Right kidney (tissue), 1 donor: Measurements from ENCODE around the gene AGPAT3.

Source experiments
- DNase-seq: peaks from one replicate; pipeline ENCODE4 v3.0.0-alpha.2; 2016

The AGPAT3 gene

DNA sequence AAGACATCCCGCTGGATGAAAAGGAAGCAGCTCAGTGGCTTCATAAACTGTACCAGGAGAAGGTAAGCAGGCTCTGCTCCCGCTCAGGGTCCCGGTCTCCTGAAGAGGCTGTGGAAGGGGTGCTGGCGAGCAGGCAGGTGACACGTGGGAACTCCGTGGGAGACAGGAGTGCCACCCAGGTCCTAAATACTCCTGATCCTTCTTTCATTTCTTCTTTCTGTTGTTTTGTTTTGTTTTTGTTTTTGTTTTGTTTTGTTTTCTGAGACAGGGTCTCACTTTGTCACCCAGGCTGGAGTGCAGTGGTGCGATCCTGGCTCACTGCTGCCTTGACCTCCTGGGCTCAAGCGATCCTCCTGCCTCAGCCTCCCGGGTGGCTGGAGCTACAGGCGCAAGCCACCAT is 113.0 kb downstream of the AGPAT3 start:
- no peak for DNase-seq

DNA sequence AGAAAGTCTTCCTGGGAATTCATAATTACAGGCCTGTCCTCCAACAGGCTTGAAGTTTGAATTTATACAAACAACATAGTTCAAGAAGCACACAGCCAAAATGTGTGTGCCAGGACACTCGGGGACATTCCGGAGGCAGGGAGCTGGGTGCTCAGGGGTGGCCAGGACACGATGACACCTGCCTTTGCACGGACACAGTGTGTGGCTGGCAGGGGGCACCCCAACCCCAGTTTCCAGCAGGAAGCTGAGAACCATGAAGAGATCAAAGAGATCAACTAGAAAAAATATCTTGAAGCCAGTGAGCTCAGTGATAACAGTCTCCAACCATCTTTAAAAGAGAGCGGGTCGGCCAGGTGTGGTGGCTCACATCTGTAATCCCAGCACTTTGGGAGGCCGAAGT is 114.6 kb downstream of the AGPAT3 start:
- DNase-seq = no peak

DNA sequence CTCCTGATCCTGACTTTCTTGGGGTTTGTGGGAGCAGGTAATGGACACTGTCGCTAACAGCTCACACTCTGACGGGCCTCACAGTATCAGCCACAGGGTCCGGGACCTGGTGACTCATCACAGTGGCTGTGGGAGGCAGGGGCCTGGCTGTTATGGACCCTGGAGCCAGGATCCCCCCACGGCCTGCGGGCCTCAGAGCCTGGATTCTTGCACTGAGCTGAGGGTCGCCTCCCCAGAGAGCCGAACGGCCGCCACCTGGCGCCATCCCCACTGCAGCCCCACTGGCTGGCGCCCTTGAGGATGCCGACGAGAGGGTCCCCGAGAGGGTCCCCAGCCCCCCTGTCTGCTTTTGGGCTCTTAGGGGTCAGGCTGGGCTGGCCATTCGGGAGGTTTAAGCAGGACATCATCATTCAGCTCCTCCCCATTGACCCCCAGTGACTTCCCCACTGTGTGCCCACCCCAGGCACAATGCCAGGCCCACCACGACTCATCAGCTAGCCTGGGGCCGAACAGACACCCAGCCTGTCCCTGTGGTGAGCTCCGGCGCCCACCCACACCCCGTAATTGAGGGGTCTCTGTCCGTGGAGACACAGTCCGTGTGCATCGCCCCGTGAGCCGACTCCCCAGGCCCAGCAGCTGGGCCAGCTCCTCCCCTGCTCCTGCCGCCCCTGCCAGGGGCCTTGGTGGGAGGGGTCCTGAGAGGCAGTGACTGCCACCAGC is 116.3 kb downstream of the AGPAT3 start:
- no peak for DNase-seq

DNA sequence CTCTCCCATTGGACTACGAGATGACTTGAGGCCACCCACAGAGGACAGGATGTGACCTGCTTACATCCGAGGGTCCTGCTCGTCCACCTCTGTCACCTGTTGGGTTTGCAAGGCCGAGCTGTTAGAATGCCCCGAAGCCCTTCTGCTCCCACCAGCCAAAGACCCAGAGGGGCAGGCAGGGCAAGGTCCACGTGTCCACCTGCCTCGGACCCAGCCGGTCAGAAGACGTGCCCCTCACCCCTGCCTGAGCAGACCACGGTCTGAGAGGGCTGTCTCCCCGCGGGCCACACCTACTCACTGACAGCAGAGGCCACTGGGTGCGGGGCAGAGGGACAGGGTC is 116.8 kb downstream of the AGPAT3 start:
- no peak for DNase-seq

DNA sequence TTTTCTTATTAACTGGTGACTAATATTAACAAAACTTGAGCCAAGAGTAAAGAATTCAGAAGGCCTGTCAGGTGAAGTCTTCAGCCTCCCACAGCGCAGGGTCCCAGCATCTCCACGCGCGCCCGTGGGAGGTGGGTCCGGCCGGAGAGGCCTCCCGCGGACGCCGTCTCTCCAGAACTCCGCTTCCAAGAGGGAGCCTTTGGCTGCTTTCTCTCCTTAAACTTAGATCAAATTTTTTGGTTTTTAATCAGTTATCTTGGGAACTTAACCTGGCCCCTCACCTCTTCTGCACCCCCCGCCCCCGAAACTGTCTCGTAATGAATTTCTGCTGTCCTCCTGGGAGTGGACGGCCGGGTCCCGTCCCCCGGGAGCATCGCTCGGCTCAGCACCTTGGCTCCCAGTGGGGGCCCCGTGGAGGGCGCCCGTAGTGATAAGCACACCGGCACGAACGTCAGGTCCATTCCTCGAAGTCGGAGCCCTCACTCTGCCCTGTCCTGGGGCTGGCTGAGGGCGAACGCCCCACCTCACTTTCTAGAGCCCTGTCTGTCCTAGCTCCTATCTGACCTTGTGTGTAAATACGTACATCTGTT is 117.6 kb downstream of the AGPAT3 start:
- no peak for DNase-seq

DNA sequence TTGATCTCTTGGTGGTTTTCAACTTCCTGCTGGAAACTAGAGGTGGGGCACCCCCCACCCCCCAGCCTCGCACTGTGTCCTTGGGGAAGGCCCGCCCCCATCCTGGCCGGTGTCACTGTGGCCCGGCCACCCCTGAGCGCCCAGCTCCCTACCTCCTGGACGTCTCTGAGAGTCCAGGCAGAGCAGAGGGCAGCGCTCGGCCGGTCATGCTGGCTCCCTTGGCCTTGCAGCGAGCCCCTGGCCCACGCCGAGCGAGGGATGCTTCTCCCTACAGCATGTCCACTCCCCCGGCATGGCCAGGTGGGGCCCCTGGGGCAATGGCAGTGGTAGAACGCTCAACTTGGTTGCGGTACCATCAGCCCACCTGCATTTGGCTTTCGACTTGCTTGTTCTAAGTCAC is 118.4 kb downstream of the AGPAT3 start:
- DNase-seq = no peak

DNA sequence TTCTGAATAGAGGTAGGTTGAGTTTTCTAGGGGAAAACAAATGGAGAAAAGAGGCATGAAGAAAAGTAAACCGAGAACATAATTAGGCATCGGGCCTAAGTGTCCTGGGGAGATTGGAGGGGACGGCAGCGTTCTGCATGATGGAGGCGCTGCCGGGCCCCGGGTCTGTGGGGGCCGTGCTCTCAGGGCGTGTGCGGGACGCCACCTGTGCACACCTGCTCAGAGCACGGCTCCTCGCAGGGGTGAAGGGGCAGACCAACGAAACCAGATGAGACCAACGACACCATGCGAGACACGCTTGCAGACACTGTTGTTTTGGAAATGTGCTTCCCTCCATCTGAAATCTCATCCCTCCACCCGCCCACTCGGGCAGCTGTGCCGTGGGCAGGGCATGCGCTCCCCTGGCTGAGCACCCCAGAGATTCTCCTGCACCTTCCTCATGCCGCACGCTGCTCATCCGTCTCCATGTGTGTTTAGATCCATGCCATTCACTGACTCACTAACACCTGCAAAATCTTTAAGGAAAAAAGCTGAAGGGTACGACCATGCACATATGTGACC is 118.9 kb downstream of the AGPAT3 start:
- DNase-seq = no peak

DNA sequence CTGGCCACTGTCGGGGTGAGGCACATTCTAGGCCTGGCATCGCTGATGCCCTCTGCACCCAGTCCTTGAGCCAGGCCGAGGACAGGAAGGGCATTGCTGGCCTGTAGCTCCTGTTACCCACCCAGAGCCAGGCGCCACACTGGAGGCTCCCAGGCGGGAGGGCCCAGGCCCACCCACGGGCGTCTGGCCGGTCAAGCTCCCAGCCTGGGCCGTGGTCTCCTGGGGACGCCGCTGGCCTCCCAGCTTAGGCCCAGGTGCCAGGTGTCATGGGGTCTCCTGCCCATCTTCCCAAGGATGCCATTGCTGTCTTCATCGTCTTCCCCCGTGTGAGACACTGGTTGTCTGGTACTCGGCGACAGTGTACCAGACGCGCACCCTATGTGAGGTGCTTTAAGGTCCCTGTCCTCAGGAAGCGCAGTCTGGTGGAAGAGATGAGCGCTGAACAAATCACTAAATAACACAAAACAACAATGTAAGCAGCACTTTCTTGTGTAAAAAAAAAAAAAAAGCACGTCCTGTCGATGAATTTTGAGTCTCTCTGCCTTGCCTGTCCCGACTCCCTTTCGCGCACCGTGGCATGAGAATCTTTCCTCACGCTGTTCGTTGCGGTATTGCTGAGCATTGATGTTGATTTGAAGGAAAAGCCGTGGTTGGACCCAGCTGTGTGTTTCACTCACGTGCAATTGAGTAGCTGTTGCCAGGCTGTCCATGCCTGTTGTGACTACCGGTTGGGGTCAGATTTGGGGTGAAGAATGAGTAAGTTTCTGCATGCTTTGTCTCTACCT is 120.1 kb downstream of the AGPAT3 start:
- no peak for DNase-seq

DNA sequence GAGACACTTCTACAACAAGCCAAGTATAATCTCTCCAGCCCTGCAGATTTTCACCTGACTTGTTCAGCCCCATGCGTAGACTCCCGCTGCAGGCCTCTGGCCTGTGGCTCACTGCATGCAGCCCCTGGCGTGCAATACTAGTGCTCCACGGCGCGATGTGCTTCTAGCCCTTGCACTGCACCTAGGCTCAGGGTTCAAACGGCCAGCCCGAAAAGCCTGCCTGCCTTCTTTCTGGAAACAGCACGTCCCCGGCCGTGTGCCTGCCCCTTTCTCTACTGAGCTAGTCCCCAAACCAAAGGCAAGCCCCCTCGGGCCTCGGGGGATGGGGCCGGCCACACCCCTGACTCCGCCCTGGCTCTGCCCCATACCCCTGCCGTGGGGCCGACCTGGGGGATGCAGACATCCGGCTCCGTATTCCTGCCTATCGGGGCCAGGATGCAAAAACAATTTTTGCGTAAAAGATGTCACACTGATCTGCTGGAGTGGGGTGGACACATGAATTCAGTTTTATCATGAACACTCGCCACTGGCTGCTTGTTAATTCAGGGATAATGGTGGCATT is 120.7 kb downstream of the AGPAT3 start:
- DNase-seq = no peak

DNA sequence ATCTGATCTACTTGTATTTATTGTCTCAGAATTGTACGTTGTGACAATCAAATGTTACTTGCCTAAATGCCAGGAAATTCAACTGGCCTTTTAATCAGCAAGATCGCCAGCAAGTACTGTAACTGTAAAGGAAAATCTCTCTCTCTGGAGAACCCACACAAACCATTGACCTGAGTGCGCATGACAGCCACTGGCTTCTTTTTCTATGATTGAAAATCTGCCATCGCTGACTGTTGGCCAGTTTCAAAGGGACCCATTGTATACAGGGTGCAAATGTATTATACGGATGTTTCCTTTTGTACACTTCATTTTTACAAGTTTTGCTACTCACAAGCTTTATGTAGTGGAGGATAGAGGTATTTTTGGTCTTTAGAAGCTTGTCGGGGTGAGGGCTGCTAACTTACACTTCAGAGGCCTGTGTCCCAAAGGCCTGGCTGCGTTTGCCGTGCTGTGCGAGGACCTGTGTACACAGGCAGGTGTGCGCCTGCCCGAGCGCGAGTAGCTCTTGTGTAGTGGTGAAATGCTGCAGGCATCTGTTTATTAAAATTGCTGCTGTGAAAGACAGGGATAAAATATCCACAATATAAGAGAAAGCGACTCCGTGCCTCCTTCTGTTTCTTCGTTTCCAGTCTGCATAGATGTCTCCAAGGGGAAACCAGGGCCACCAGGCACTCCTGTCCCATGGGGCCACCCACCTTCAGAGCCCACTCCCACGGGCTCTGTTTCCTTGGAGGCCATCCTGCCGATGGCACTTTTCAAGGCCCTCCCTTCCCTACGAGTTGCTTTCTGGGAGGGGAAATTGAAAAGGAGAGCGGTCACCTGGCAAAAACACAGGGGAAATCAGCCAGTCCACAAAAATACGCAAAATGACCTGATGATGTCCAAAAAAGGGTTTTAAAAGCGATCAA is 121.8 kb downstream of the AGPAT3 start:
- DNase-seq = no peak

DNA sequence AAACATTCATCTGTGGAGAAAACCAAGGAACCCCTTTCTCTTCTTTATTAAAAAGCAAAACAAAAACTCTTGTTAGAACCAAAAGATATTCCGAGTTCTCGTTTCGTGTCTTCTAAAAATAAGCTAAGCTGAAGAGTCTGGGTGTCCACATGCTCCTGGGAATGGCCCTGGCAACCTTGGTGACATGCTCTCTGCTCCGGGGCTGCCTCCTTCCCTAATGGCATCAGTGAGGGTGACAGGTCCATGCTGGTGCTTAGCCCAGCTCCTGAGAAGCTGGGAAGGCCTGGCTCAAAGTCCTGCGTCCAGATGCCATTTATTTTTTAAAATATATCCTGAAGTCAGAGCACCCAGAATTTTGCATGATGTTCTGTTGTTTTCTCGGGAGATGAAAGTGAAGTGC is 122.5 kb downstream of the AGPAT3 start:
- no peak for DNase-seq

DNA sequence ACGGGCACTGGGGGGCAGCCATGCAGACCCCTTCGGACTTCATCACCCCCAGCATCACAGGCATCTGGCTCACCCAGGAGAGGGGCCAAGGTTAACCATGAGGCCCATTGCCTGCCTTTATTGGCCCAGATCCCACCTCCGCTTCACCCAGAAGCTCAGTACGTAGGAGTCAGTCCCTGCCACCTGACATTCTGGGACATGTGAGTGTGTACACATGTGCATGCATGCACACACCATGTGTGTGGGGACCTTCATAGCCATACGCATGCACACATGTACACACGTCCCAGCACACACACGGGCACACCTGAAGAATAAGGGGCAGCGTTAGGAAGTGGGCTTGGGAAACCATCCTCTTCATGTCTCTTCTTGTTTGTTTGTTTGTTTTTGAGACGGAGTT is 123.0 kb downstream of the AGPAT3 start:
- no peak for DNase-seq

DNA sequence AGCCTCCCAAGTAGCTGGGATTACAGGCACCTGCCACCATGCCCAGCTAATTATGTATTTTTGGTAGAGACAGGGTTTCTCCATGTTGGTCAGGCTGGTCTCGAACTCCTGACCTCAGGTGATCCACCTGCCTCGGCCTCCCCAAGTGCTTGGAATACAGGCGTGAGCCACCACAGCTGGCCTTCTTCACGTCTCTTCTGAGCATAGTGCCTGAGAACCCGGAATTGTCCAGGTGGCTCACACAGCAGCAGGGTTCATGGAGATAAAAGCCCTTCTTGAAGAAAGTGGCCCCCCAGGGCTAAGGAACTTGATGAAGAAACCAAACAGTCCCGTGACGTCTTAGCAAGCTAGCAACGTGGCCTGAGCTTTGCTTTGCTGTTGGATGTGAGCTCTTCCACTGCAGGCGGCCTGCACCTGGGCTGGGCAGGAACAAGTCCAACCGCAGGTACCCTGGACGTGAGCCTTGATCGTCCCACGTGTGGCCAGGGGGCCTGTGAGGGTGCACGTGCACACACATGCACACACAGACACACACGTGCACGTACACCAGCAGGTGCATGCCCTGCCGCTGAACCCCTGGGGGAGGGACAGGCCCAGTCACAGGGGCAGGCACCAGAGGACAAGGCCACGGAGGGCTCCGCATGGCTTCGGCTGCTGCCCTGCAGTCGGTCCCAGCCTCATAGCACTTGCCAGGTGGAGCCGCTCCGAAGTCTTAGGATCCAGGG is 123.6 kb downstream of the AGPAT3 start:
- no peak for DNase-seq

DNA sequence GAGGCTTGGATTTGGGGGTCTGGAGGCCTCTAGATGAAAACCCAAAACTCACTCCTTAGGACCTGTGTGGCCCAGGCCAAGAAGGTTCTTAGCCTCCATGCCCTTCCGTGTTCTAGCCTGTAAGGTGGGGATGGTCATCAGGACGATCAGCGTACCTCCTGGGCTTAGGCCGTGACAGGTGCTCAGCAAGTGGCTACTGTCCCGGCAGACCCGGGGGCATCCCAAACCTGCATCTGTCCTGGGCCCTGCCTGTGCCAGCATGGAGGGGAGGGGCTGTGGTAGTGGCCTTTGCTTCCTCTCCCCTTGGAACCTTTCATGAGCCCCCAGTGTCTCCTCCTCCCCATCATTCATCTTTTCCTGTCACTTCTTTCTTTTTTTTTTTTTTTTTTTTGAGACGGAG is 124.4 kb downstream of the AGPAT3 start:
- no peak for DNase-seq

DNA sequence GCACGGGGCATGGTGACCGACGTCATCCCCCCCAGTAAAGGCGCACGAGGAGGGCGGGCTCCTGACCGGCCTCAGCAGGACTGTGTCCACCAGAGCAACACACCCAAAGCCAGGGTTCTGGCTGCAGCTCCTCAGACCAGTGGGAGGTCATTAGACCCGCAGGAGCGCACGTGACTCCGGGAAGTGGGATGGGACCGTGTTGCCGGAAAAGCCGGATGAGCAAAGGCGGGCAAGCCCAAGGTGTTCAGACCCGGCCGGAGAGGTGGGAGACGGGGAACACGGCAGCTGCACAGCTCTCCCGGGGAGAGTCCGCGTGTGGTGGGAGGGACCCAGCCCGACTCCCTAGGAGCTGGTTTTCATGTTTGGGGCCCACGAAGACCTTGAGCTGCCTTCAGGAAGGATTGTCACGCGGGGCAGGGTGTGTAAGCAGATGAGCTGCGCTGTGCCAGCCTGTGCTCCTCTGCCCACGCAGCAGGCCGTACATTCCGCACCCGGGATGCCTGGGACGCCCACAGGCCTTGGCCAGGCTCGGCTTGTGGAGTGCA is 126.5 kb downstream of the AGPAT3 start:
- no peak for DNase-seq

DNA sequence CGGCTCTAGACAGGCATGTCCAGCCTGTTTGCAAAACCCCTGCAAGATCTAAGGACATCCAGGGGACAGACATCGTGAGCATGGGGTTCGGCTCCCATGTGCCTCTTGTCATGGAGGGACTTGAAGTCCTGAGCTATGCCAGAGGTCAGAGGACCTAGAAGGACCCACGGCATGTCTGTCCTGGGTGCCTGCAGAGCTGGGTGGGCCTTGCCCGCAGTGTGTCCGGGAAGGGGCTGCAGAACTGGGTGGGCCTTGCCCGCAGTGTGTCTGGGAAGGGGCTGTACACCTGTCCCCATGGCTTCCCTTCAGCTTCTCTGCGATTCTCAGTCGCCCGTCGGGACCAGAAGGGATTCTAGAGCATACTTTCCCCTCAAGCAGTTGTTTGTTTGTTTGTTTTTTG is 127.1 kb downstream of the AGPAT3 start:
- DNase-seq = no peak

DNA sequence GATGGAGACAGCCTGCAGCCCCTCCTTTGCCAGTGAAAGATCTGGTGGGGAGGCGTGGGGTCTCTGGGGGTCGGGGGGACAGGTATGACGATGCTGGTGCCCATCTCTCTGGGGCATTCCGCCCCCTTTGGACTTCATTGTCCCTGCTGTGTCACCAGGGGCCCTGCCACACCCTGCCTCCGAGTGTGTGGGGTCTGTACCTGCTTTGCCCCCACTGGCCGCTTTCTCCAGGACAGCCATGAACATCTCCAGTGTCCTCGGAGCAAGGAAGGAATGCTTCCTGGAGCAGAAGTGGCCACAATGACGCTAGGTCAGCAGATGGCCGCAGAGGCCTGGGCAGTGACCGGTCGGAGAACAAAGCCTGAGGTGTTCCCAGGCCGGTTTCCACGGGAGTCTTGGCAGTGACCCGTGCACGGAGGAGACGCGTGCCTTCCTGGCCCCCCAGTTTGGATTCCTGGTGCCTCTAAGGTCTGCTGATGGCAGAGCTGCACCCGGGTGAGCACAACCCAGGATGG is 128.5 kb downstream of the AGPAT3 start:
- DNase-seq = no peak

DNA sequence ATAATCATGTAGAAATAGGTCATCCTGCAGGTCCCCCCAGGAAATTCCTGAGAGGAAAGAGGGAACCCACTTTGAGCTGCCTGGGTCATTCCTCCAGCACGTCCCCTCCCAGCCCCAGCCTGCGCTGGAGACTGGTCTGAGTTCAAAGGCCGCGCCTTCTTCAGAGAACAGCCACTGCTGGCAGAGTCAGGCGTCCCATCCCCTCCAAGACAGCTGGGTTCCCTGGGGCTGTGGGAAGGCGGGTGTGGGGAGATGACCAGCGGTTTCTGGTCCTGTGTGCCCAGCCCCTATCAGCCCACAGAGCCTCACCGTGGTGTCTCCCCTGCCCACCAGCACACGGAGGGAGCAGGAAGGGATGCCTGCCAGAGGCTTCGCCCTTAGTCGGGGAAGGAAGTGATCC is 129.1 kb downstream of the AGPAT3 start:
- DNase-seq = no peak

DNA sequence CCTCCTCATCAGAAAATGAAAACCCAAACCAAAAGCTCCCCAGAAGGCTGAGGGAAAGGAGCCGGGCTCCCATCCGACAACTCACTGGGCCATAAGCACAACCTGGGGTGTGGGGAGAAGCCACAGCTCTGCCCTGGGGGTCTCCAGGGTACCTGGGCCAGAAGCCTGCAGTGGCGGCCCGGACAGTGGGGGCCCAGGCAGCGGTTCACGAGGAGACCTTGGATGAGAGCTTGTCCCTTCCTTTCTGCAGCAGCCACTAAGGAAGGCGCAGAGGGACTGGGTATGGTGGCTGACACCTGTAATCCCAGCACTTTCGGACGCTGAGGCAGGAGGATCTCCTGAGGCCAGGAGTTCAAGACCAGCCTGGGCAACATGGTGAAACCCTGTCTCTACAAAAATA is 129.6 kb downstream of the AGPAT3 start:
- DNase-seq = no peak

DNA sequence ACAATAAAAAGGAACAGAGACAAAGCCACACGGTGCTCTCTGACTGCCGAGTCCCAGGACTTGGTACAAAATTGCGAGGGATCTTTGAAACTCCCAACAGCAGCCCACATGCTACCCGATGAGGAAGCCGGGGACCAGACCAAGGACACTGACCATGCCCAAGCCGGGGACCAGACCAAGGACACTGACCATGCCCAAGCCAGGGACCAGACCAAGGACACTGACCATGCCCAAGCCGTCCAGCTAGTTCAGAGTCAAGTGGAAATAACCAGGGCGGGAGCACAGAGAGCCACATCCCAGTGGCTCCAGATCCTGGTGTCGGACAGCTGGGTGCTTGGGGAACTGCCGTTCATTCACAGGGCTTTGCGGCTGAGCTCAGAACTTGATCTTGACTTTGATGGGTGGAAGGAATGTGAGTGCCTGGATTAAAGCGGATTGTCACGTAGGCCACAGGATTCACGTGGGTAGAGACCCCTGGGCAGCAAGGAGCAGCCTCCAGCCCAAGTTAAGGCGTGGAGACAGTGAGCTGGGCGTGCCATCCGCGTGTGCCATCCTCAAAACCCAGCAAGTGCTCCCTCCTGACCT is 130.6 kb downstream of the AGPAT3 start:
- DNase-seq = no peak
